Neural cell (in vitro differentiated cells): ENCODE results near the gene WNT3. TPM values are rescaled to one million over a fixed set of nuclear protein-coding genes. Genes with fewer than 3 reads are reported as not detected.

Experiments used
- H2AFZ ChIP-seq: fragments of 200-600, 300-800 bp; sonication (generic), shearing (Covaris generic); 2 replicates; pipeline ENCODE4 v1.6.0; 2014; ENCODE audit warnings: low read depth, mild to moderate bottlenecking, antibody characterized with exemption, low read length, moderate library complexity
- H3F3A ChIP-seq: fragments of 200-600 bp; shearing (Covaris generic); 2 replicates; pipeline ENCODE4 v1.6.1; 2016; ENCODE audit warnings: mild to moderate bottlenecking, moderate library complexity, mixed read lengths, antibody characterized with exemption, low read length; ENCODE audit not compliant: insufficient read depth, poor library complexity, severe bottlenecking
- H3K27ac ChIP-seq: fragments of 200-600, 300-800 bp; sonication (generic), shearing (Covaris generic); 2 replicates; pipeline ENCODE4 v1.5.1; 2014; ENCODE audit warnings: mild to moderate bottlenecking, low read length, moderate library complexity
- H3K27me3 ChIP-seq: fragments of 300-800, 200-600 bp; sonication (generic), shearing (Covaris generic); 2 replicates; pipeline ENCODE4 v1.6.0; 2014; ENCODE audit warnings: mild to moderate bottlenecking, low read depth, low read length, moderate library complexity; ENCODE audit not compliant: insufficient read depth
- H3K36me3 ChIP-seq: fragments of 300-800, 200-600 bp; sonication (generic), shearing (Covaris generic); 2 replicates; pipeline ENCODE4 v1.5.1; 2014; ENCODE audit warnings: mild to moderate bottlenecking, antibody characterized with exemption, low read length, moderate library complexity; ENCODE audit not compliant: insufficient read depth
- H3K4me2 ChIP-seq: fragments of 300-800, 200-600 bp; sonication (generic), shearing (Covaris generic); 2 replicates; pipeline ENCODE4 v1.6.0; 2014; ENCODE audit warnings: mild to moderate bottlenecking, low read length
- H3K4me3 ChIP-seq: fragments of 300-800, 200-600 bp; sonication (generic), shearing (Covaris generic); 2 replicates; pipeline ENCODE4 v1.5.1; 2014; ENCODE audit warnings: mild to moderate bottlenecking, low read length, moderate library complexity
- H3K79me2 ChIP-seq: fragments of 200-600 bp; shearing (Covaris generic); replicated peaks from 2 replicates; pipeline ENCODE4 v1.6.0; 2014; ENCODE audit warnings: mild to moderate bottlenecking, low read length, moderate library complexity; ENCODE audit not compliant: insufficient read depth
- H3K9ac ChIP-seq: fragments of 300-800, 200-600 bp; sonication (generic), shearing (Covaris generic); 2 replicates; pipeline ENCODE4 v1.6.1; 2016; ENCODE audit warnings: mild to moderate bottlenecking, low read length, mixed read lengths
- H3K9me2 ChIP-seq: fragments of 200-600 bp; shearing (Covaris generic); 2 replicates; pipeline ENCODE4 v1.6.1; 2016; ENCODE audit warnings: mild to moderate bottlenecking, low read length, mixed read lengths; ENCODE audit not compliant: insufficient read depth
- H3K9me3 ChIP-seq: fragments of 200-600, 300-800 bp; sonication (generic), shearing (Covaris generic); 2 replicates; pipeline ENCODE4 v1.6.1; 2016; ENCODE audit warnings: mild to moderate bottlenecking, mixed run types, low read length, moderate library complexity, mixed read lengths
- H4K20me1 ChIP-seq: fragments of 200-600 bp; shearing (Covaris generic); 2 replicates; pipeline ENCODE4 v1.6.1; 2016; ENCODE audit warnings: mild to moderate bottlenecking, mixed run types; ENCODE audit not compliant: insufficient read depth
- EP300 ChIP-seq: fragments of 450-650 bp; conservative IDR thresholded peaks from 2 replicates; pipeline ENCODE4 v1.6.1; 2014; ENCODE audit warnings: antibody characterized with exemption, mild to moderate bottlenecking, moderate library complexity; ENCODE audit not compliant: poor library complexity, severe bottlenecking
- EZH2 ChIP-seq: fragments of 200-600, 300-800 bp; shearing (Covaris generic), sonication (generic); IDR thresholded peaks from 2 replicates; pipeline ENCODE4 v1.6.1; 2014; ENCODE audit warnings: antibody characterized with exemption, low read length, borderline replicate concordance, mild to moderate bottlenecking; ENCODE audit not compliant: insufficient read depth, poor library complexity, severe bottlenecking
- MXI1 ChIP-seq: fragments of 450-650 bp; conservative IDR thresholded peaks from 2 replicates; pipeline ENCODE4 v1.6.1; 2014; ENCODE audit warnings: antibody characterized with exemption, mild to moderate bottlenecking; ENCODE audit not compliant: poor library complexity, severe bottlenecking
- POLR2AphosphoS5 ChIP-seq: IDR thresholded peaks from 2 replicates; pipeline ENCODE4 v1.6.1; 2012
- RAD21 ChIP-seq: fragments of 450-650 bp; conservative IDR thresholded peaks from 2 replicates; pipeline ENCODE4 v1.6.1; 2014; ENCODE audit warnings: antibody characterized with exemption, mild to moderate bottlenecking, moderate library complexity
- SMC3 ChIP-seq: fragments of 450-650 bp; conservative IDR thresholded peaks from 2 replicates; pipeline ENCODE4 v1.6.1; 2014; ENCODE audit warnings: antibody characterized with exemption, mild to moderate bottlenecking, moderate library complexity; ENCODE audit not compliant: poor library complexity
- TAF1 ChIP-seq: IDR thresholded peaks from 2 replicates; pipeline ENCODE4 v1.6.1; 2012; ENCODE audit warnings: low read depth
- polyA plus RNA-seq: library from polyadenylated mRNA; depleted of rRNA; stranded (reverse); fragments of >200 nt; gene quantifications from 2 replicates; pipeline ENCODE4 v1.2.3, GENCODE V29; 2014
- TF ChIP-seq, protein P1 (sequence below): fragments of 450-650 bp; IDR thresholded peaks from 2 replicates; pipeline ENCODE4 v1.5.1; 2014; ENCODE audit warnings: antibody characterized with exemption, mild to moderate bottlenecking, moderate library complexity; ENCODE audit not compliant: poor library complexity, severe bottlenecking
- TF ChIP-seq, protein P2 (sequence below): IDR thresholded peaks from 2 replicates; pipeline ENCODE4 v1.6.1; 2012; ENCODE audit warnings: borderline replicate concordance

Gene WNT3
- polyA plus RNA-seq, 1 donor from 2014 or later: 7.6 TPM

DNA sequence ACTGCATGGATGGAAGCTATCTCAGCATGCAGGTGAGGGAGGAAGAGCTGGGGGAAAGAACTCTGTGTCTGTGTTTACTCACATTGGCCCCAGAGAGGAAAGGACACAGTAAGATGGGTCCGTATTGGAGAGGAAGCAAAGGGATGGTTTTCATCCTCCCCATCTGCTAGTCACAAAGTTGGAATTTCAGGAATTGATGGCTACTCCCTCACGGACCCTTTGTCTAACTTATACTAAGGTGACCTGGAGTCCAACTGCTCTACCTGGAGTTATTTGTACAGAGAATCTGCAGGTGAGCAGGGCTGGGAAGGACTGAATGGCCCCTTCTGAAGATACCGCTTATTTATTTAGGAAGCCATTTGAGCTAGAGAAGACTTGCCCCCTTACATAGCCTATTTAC is 55.1 kb downstream of the WNT3 start:
- Histone ChIP-seq H3K9me3 (no peaks in the 10 kb centered on the region), H3K9me2 (no peaks in the 10 kb centered on the region), H3K4me3 (no peak overlapping the region), H4K20me1 (no peaks in the 10 kb centered on the region), H3K9ac (no peak overlapping the region), H3K4me2 (no peak overlapping the region), H2AFZ (no peak overlapping the region), H3F3A (no peaks in the 10 kb centered on the region), H3K79me2 (no peaks in the 10 kb centered on the region), H3K27ac (no peak overlapping the region), H3K36me3 (no peaks in the 10 kb centered on the region), H3K27me3 (no peaks in the 10 kb centered on the region)
- TF ChIP-seq TAF1 (no peak), EZH2 (no peak), SMC3 (no peak), EP300 (no peak), RAD21 (no peak), MXI1 (no peak), POLR2AphosphoS5 (no peak)
- TF ChIP-seq, protein P1, sequence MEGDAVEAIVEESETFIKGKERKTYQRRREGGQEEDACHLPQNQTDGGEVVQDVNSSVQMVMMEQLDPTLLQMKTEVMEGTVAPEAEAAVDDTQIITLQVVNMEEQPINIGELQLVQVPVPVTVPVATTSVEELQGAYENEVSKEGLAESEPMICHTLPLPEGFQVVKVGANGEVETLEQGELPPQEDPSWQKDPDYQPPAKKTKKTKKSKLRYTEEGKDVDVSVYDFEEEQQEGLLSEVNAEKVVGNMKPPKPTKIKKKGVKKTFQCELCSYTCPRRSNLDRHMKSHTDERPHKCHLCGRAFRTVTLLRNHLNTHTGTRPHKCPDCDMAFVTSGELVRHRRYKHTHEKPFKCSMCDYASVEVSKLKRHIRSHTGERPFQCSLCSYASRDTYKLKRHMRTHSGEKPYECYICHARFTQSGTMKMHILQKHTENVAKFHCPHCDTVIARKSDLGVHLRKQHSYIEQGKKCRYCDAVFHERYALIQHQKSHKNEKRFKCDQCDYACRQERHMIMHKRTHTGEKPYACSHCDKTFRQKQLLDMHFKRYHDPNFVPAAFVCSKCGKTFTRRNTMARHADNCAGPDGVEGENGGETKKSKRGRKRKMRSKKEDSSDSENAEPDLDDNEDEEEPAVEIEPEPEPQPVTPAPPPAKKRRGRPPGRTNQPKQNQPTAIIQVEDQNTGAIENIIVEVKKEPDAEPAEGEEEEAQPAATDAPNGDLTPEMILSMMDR: no peak
- TF ChIP-seq, protein P2, sequence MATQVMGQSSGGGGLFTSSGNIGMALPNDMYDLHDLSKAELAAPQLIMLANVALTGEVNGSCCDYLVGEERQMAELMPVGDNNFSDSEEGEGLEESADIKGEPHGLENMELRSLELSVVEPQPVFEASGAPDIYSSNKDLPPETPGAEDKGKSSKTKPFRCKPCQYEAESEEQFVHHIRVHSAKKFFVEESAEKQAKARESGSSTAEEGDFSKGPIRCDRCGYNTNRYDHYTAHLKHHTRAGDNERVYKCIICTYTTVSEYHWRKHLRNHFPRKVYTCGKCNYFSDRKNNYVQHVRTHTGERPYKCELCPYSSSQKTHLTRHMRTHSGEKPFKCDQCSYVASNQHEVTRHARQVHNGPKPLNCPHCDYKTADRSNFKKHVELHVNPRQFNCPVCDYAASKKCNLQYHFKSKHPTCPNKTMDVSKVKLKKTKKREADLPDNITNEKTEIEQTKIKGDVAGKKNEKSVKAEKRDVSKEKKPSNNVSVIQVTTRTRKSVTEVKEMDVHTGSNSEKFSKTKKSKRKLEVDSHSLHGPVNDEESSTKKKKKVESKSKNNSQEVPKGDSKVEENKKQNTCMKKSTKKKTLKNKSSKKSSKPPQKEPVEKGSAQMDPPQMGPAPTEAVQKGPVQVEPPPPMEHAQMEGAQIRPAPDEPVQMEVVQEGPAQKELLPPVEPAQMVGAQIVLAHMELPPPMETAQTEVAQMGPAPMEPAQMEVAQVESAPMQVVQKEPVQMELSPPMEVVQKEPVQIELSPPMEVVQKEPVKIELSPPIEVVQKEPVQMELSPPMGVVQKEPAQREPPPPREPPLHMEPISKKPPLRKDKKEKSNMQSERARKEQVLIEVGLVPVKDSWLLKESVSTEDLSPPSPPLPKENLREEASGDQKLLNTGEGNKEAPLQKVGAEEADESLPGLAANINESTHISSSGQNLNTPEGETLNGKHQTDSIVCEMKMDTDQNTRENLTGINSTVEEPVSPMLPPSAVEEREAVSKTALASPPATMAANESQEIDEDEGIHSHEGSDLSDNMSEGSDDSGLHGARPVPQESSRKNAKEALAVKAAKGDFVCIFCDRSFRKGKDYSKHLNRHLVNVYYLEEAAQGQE: no peak

DNA sequence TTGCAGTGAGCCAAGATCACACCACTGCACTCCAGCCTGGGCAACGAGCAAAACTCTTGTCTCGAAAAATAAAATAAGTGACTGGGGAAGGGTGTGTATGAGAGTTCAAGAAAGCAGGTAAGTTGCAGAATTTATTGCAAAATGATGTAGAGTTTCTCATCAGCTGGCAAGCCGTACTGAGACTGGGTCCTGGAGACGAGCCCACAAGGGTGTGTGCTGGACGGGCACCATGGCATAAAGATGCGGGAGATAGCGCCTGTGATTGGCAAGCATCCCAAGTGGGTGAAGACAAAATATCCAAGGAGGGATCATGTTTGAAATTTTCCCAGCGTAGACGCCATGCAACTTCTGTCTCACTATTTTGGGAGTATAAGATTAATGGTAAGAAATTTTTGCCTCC is 59.4 kb downstream of the WNT3 start:
- H3K79me2 ChIP-seq: no peaks in the 10 kb centered on the region
- no peaks in the 10 kb centered on the region for H3F3A ChIP-seq
- H3K27me3 ChIP-seq: no peaks in the 10 kb centered on the region
- H4K20me1 ChIP-seq: no peaks in the 10 kb centered on the region
- H3K9me3 ChIP-seq: no peaks in the 10 kb centered on the region
- peaks cover 15% of the 10 kb centered on the region for H3K36me3 ChIP-seq
- no peak overlapping the region for H2AFZ ChIP-seq
- no peak overlapping the region for H3K9ac ChIP-seq
- H3K27ac ChIP-seq: no peak overlapping the region
- H3K9me2 ChIP-seq: no peaks in the 10 kb centered on the region
- TF ChIP-seq SMC3 (no peak), EP300 (no peak), TAF1 (no peak), EZH2 (no peak), MXI1 (no peak), RAD21 (no peak), POLR2AphosphoS5 (no peak)
- TF ChIP-seq, protein P2: no peak
- TF ChIP-seq, protein P1: no peak
- H3K4me3 ChIP-seq: no peak overlapping the region
- H3K4me2 ChIP-seq: no peak overlapping the region
